ENCODE measurements around the gene SLC22A17.

SLC22A17 gene

GRCh38 chr14:23361763-23362162, 9.1 kb upstream of the SLC22A17 start:
- no peak for DNase-seq (ENCODE audit: low spot score)

- no peak for DNase-seq (ENCODE audit: low spot score)
Observed at GRCh38 chr14:23361320-23361719, 8.6 kb upstream of the SLC22A17 start.

- DNase-seq (ENCODE audit: low spot score): no peak
Observed at GRCh38 chr14:23360496-23360895, 7.8 kb upstream of the SLC22A17 start.

- DNase-seq (ENCODE audit: low spot score): no peak
Observed at GRCh38 chr14:23359722-23360447, 7.2 kb upstream of the SLC22A17 start.

- DNase-seq (ENCODE audit: low spot score): no peak
Observed at GRCh38 chr14:23359167-23359626, 6.5 kb upstream of the SLC22A17 start.

- DNase-seq (ENCODE audit: low spot score): peak; percentile 24
Observed at GRCh38 chr14:23358553-23359166, 6.0 kb upstream of the SLC22A17 start.

GRCh38 chr14:23358042-23358441, 5.4 kb upstream of the SLC22A17 start:
- DNase-seq (ENCODE audit: low spot score): no peak

GRCh38 chr14:23357261-23357660, 4.6 kb upstream of the SLC22A17 start:
- DNase-seq (ENCODE audit: low spot score): no peak

GRCh38 chr14:23356662-23357061, 4.0 kb upstream of the SLC22A17 start:
- DNase-seq (ENCODE audit: low spot score): no peak

- DNase-seq (ENCODE audit: low spot score): no peak
Observed at GRCh38 chr14:23355871-23356435, 3.3 kb upstream of the SLC22A17 start.

GRCh38 chr14:23354990-23355389, 2.3 kb upstream of the SLC22A17 start:
- no peak for DNase-seq (ENCODE audit: low spot score)

GRCh38 chr14:23353433-23353780, 720 bp upstream of the SLC22A17 start:
- no peak for DNase-seq (ENCODE audit: low spot score)

GRCh38 chr14:23351681-23352505, 794 bp downstream of the SLC22A17 start:
- peak; percentile 65 for DNase-seq (ENCODE audit: low spot score)

GRCh38 chr14:23349156-23349845, 3.4 kb downstream of the SLC22A17 start:
- no peak for DNase-seq (ENCODE audit: low spot score)

GRCh38 chr14:23348297-23348655, 4.4 kb downstream of the SLC22A17 start:
- DNase-seq (ENCODE audit: low spot score): no peak

- DNase-seq (ENCODE audit: low spot score): no peak
Observed at GRCh38 chr14:23347406-23348296, 5.0 kb downstream of the SLC22A17 start.

- no peak for DNase-seq (ENCODE audit: low spot score)
Observed at GRCh38 chr14:23346693-23347405, 5.8 kb downstream of the SLC22A17 start.

GRCh38 chr14:23345987-23346692, 6.5 kb downstream of the SLC22A17 start:
- DNase-seq (ENCODE audit: low spot score): no peak

GRCh38 chr14:23344481-23344880, 8.2 kb downstream of the SLC22A17 start:
- DNase-seq (ENCODE audit: low spot score): no peak

Data from D341Med (cell line).